HCT116 (cell line): ENCODE data around the gene ERRFI1.

ENCODE experiments used
- CTCF ChIP-seq, 3 experiments: fragments of 200-600 bp in 1 of 3; sonication (generic) in 1 of 3; IDR thresholded peaks in 2 of 3; conservative IDR thresholded peaks in 1 of 3; 2 replicates each; pipeline ENCODE4 v1.5.1; 2012 to 2017; ENCODE audit warnings: low read depth in 2 of 3, low read length in 2 of 3, antibody characterized with exemption in 1 of 3, borderline replicate concordance in 1 of 3, control low read depth in 1 of 3, mild to moderate bottlenecking in 1 of 3, mixed read lengths in 1 of 3, mixed run types in 1 of 3, moderate library complexity in 1 of 3; ENCODE audit not compliant: insufficient read depth in 1 of 3
- EZH2 ChIP-seq: fragments of 200-600 bp; sonication (generic); IDR thresholded peaks from 2 replicates; pipeline ENCODE4 v1.6.1; 2017; ENCODE audit warnings: antibody characterized with exemption, mixed run types
- FOSL1 ChIP-seq: IDR thresholded peaks from 2 replicates; pipeline ENCODE4 v1.6.1; 2012; ENCODE audit warnings: low read depth
- JUND ChIP-seq: IDR thresholded peaks from 2 replicates; pipeline ENCODE4 v1.6.1; 2012
- MAX ChIP-seq: IDR thresholded peaks from 2 replicates; pipeline ENCODE4 v1.6.1; 2012
- POLR2AphosphoS5 ChIP-seq: IDR thresholded peaks from 2 replicates; pipeline ENCODE4 v1.6.1; 2011; ENCODE audit warnings: mild to moderate bottlenecking, low read depth, low read length, moderate library complexity
- SIN3A ChIP-seq: IDR thresholded peaks from 2 replicates; pipeline ENCODE4 v1.6.1; 2012; ENCODE audit warnings: low read depth
- TF ChIP-seq, protein P1 (sequence below): IDR thresholded peaks from 2 replicates; pipeline ENCODE4 v1.6.1; 2012; ENCODE audit warnings: low read depth

DNA sequence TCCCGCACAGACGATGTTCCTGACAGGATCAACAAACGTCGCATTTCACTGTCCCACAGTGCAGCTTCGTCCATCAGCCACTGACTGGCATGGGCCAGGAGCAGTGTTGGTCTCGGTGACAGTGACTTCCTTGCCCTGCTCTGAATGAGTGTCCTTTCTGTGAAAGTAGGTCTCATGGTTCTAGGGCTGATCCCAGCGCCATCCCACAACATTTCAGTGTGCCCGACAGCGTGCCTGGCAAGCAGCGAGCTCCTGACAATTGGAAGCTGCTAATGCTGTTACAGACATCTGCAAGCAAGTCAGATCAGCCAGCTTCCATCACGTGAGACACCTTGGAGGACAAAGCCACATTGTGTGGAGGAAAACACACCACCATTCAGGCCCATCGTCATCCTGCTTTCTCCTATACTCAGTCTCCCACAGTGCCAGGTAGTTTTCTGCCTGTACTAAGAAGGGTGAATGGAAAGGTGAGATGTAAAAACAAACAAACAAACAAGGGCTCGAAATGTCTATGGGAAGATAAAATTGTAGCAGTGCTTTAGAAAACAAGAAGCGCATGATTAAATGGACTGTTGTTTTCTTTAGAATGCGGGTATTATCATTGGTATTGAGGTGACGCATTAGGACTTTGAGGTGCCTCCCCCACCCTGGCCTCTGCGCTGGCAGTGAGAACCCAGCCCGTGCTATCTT, 21.9 kb downstream of the ERRFI1 start:
- TF ChIP-seq, protein P1, sequence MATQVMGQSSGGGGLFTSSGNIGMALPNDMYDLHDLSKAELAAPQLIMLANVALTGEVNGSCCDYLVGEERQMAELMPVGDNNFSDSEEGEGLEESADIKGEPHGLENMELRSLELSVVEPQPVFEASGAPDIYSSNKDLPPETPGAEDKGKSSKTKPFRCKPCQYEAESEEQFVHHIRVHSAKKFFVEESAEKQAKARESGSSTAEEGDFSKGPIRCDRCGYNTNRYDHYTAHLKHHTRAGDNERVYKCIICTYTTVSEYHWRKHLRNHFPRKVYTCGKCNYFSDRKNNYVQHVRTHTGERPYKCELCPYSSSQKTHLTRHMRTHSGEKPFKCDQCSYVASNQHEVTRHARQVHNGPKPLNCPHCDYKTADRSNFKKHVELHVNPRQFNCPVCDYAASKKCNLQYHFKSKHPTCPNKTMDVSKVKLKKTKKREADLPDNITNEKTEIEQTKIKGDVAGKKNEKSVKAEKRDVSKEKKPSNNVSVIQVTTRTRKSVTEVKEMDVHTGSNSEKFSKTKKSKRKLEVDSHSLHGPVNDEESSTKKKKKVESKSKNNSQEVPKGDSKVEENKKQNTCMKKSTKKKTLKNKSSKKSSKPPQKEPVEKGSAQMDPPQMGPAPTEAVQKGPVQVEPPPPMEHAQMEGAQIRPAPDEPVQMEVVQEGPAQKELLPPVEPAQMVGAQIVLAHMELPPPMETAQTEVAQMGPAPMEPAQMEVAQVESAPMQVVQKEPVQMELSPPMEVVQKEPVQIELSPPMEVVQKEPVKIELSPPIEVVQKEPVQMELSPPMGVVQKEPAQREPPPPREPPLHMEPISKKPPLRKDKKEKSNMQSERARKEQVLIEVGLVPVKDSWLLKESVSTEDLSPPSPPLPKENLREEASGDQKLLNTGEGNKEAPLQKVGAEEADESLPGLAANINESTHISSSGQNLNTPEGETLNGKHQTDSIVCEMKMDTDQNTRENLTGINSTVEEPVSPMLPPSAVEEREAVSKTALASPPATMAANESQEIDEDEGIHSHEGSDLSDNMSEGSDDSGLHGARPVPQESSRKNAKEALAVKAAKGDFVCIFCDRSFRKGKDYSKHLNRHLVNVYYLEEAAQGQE = no peak
- no peak for TF ChIP-seq CTCF (IDR thresholded peaks at IDR 0.05 in 2 of 3, conservative IDR thresholded peaks at IDR 0.05 in 1 of 3; ENCODE audit: borderline replicate concordance in 1 of 3, insufficient read depth in 1 of 3, low read depth in 2 of 3, low read length in 2 of 3)
- no peak for TF ChIP-seq EZH2
- no peak for TF ChIP-seq FOSL1
- no peak for TF ChIP-seq MAX
- TF ChIP-seq POLR2AphosphoS5 = peak; percentile 10; the same call in 1 of the 2 replicates
- TF ChIP-seq JUND = no peak
- no peak for TF ChIP-seq SIN3A
